GM12891 (cell line): ENCODE data around the gene KCNQ1OT1.

Experiments
- DNase-seq: peaks from one replicate; pipeline ENCODE4 v3.0.0; 2011; ENCODE audit warnings: low spot score; ENCODE audit not compliant: insufficient read length
- FAIRE-seq: peaks from 2 replicates; lab custom pipeline; 2011; peaks lifted over from hg19 to GRCh38; lab: Jason Lieb, UNC
- PAX5 ChIP-seq: IDR thresholded peaks from 2 replicates; pipeline ENCODE4 v1.6.1; 2011; ENCODE audit warnings: low read length, moderate library complexity, mild to moderate bottlenecking; ENCODE audit not compliant: insufficient read depth, severe bottlenecking
- POLR2A ChIP-seq: IDR thresholded peaks from 2 replicates; pipeline ENCODE4 v1.6.1; 2011; ENCODE audit warnings: low read depth, low read length, control low read depth
- POLR2AphosphoS5 ChIP-seq: IDR thresholded peaks from 2 replicates; pipeline ENCODE4 v1.6.1; 2011; ENCODE audit warnings: low read depth, low read length, control low read depth
- POU2F2 ChIP-seq: IDR thresholded peaks from 2 replicates; pipeline ENCODE4 v1.6.1; 2011; ENCODE audit warnings: low read depth, mild to moderate bottlenecking, control low read depth, low read length, moderate library complexity
- SPI1 ChIP-seq: IDR thresholded peaks from 2 replicates; pipeline ENCODE4 v1.6.1; 2011; ENCODE audit warnings: low read depth, low read length, control low read depth
- TAF1 ChIP-seq: IDR thresholded peaks from 2 replicates; pipeline ENCODE4 v1.6.1; 2011; ENCODE audit warnings: low read depth, low read length, control low read depth

The KCNQ1OT1 gene

DNA sequence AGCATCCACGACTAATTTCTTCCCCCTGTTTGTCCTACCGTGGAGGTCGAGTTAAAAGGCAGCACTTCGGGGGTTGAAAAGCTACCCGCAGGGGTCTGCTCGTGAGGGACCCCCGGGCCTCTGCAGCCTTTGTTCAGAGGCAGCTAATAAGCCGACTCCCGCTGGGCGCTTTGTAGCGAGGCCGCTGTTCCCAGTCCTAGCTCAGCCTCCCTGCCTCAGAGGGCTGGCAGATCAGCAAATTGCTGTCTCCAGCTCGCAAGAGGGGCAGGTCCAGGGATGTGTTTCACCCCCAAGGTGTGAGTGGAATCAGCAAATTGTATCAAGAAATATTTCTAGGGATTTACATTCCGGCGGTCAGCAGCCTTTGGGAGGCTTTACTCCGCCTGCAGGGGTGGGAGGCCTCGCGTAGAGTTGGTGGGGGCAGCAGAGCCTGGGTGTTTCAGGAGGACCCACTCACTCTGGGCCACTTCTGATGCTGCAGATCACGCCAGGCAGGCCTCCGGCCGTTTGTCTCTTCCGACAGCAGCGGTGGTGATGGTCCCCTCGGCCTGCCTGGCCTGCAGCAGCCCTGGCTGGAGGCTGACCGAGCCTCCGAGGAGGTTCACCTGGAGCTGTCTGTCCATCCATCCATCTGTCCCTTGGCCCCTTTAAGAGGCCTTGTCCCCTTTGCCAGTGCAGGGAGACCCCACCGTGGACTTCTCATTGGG, 21.6 kb upstream of the KCNQ1OT1 start:
- DNase-seq (no peak), FAIRE-seq (no peak)
- TF ChIP-seq POU2F2 (no peak), TAF1 (no peak), SPI1 (no peak), PAX5 (no peak), POLR2AphosphoS5 (no peak), POLR2A (no peak)

DNA sequence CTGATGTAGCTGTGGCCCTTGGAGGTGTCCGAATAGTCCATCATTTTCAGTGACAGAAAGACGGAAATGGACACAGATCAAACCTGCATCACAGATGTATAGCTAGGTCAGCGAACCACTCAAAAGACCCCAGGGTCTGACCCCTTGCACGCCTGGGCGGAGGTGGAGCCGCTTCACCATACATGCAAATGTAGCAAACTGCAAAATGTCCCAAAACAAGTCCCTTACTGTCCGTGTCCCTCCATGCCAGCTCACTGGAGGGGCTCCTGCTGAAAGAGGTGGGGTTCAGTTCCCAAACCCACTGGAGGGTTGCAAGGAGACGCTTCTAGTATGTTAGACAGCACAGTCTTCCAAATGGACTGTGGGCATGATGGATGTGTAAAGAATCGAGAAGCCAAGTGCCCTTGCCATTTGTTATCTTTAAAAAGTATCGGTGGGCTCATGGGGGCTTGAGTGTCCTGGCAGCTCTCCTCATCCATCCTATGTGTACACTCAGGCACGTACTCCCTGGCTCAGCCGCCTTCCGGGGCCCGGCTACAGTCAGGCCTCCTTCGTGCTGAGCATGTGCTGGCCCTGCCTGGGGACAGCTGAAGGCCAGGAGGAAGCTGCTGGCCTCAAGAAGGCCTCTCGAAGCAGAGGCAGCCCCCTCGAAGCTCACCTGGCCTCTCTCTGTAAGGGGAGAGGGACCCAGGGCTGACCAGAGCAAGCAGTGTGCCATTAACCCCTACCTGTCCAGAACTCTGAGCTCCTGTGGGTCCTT, 20.2 kb upstream of the KCNQ1OT1 start:
- FAIRE-seq (no peak), DNase-seq (no peak)
- TF ChIP-seq POLR2AphosphoS5 (no peak), SPI1 (no peak), POU2F2 (no peak), TAF1 (no peak), PAX5 (no peak), POLR2A (no peak)

GRCh38 chr11:2718817-2719438, 19.1 kb upstream of the KCNQ1OT1 start:
- DNase-seq = no peak
- TF ChIP-seq POLR2AphosphoS5 = no peak
- TF ChIP-seq TAF1 = no peak
- no peak for TF ChIP-seq SPI1
- no peak for TF ChIP-seq POLR2A
- TF ChIP-seq POU2F2 = no peak
- TF ChIP-seq PAX5 = no peak
- FAIRE-seq = no peak

- no peak for FAIRE-seq
- no peak for DNase-seq
- no peak for TF ChIP-seq TAF1
- TF ChIP-seq SPI1 = no peak
- TF ChIP-seq PAX5 = no peak
- TF ChIP-seq POLR2AphosphoS5 = no peak
- no peak for TF ChIP-seq POLR2A
- TF ChIP-seq POU2F2 = no peak
Measured at GRCh38 chr11:2717561-2718325, 17.9 kb upstream of the KCNQ1OT1 start.

GRCh38 chr11:2716376-2717095, 16.7 kb upstream of the KCNQ1OT1 start:
- no peak for DNase-seq
- TF ChIP-seq SPI1 = no peak
- no peak for TF ChIP-seq TAF1
- no peak for TF ChIP-seq PAX5
- no peak for TF ChIP-seq POLR2A
- no peak for TF ChIP-seq POLR2AphosphoS5
- TF ChIP-seq POU2F2 = no peak
- FAIRE-seq = no peak

- no peak for DNase-seq
Measured at GRCh38 chr11:2715716-2716350, 16.0 kb upstream of the KCNQ1OT1 start.

GRCh38 chr11:2714871-2715270, 15.1 kb upstream of the KCNQ1OT1 start:
- TF ChIP-seq POLR2AphosphoS5 (no peak), POU2F2 (no peak), PAX5 (no peak), TAF1 (no peak), POLR2A (no peak), SPI1 (no peak)
- DNase-seq = no peak
- FAIRE-seq = no peak

More at GRCh38 chr11:2715716-2716350, 16.0 kb upstream of the KCNQ1OT1 start:
- no peak for TF ChIP-seq SPI1
- TF ChIP-seq POU2F2 = no peak
- no peak for TF ChIP-seq PAX5
- no peak for TF ChIP-seq POLR2A
- no peak for FAIRE-seq

DNA sequence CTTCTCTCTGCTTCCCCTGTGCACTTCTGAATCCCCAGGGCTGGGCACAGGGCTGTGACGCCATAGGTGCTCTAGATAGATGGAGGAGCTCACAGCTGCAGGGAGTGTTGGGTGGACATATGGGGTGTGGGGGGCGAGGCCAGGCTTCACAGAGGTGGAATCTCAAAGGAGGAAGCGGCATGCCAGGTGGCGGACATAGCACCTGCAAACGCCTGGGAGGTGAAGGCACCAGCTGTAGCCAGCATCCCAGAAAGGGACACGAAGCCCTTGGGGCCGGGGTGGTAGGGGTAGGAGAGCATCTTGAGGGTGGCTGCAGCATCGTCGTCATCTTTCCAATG, 14.6 kb upstream of the KCNQ1OT1 start:
- DNase-seq (no peak), FAIRE-seq (no peak)
- TF ChIP-seq POLR2AphosphoS5 (no peak), POLR2A (no peak), SPI1 (no peak), PAX5 (no peak), POU2F2 (no peak), TAF1 (no peak)
